Testis (tissue), 2 donors: ENCODE measurements around the gene HAO1.

ENCODE experiments used
- CTCF ChIP-seq, 3 experiments: fragments of 450-650 bp in 2 of 3; fragments of 200-600 bp in 1 of 3; sonication (generic) in 1 of 3; IDR thresholded peaks; one replicate each; pipeline ENCODE4 v1.5.1; 2016 to 2019; ENCODE audit warnings: antibody characterized with exemption in 3 of 3, mild to moderate bottlenecking in 2 of 3, moderate library complexity in 1 of 3
- POLR2A ChIP-seq: fragments of 450-650 bp; IDR thresholded peaks from one replicate; pipeline ENCODE4 v1.6.1; 2017; ENCODE audit warnings: antibody characterized with exemption, mild to moderate bottlenecking, moderate library complexity

GRCh38 chr20:7853493-7853892, 86.8 kb downstream of the HAO1 start:
- TF ChIP-seq CTCF (IDR thresholded peaks at IDR 0.05) = no peak
- TF ChIP-seq POLR2A = no peak
